Measurements from ENCODE around the gene ARID5B. TPM values are rescaled to one million over a fixed set of nuclear protein-coding genes. Genes with fewer than 3 reads are reported as not detected.
"Not testable (repeated sequence)": the region's sequence is repeated elsewhere in the genome, so short reads cannot be mapped to it uniquely, and the experiment has no call there.

ARID5B gene
- total RNA-seq, 2 experiments from 2014 or later = 71.1 to 73.9 TPM

- Mint-ChIP-seq H3K36me3 (ENCODE audit: low read depth) (peaks cover 70% of the 10 kb centered on the region), H3K9me3 (no peaks in the 10 kb centered on the region), H3K27ac (peak overlapping the region; percentile 1), H3K4me1 (peaks cover 91% of the 10 kb centered on the region), H3K27me3 (no peaks in the 10 kb centered on the region), H3K4me3 (no peak overlapping the region)
- no peak for DNase-seq
- POLR2A ChIA-PET = interaction anchor here (1.1 to 8.1 kb wide), 4 partner anchors 27 to 85 kb away, joined by 3 to 92 read pairs (median 36); partner anchors contain the start of gene ARID5B
- CTCF ChIA-PET = no interaction called here
Measured at GRCh38 chr10:61964949-61965702, 63.6 kb downstream of the ARID5B start.

- Mint-ChIP-seq H3K9me3 (no peaks in the 10 kb centered on the region), H3K27ac (peak overlapping the region; percentile 50), H3K27me3 (no peaks in the 10 kb centered on the region), H3K36me3 (ENCODE audit: low read depth) (peaks cover 76% of the 10 kb centered on the region), H3K4me3 (no peak overlapping the region), H3K4me1 (peaks cover 94% of the 10 kb centered on the region)
- POLR2A ChIA-PET = interaction anchor here (0.6 to 2.2 kb wide), 4 partner anchors 27 to 82 kb away, joined by 3 to 9 read pairs (median 4); no protein-coding TSS in a partner anchor
- no peak for DNase-seq
- CTCF ChIA-PET = interaction anchor here (1.7 kb wide), 1 partner anchor 69 kb away, joined by 3 read pairs; no protein-coding TSS in a partner anchor
Measured at GRCh38 chr10:61965703-61966395, 64.3 kb downstream of the ARID5B start.

GRCh38 chr10:61967298-61967697, 65.8 kb downstream of the ARID5B start:
- ChIA-PET CTCF (interaction anchor here (1.1 to 1.7 kb wide), 3 partner anchors 22 to 71 kb away, joined by 3 to 5 read pairs (median 3); no protein-coding TSS in a partner anchor), POLR2A (interaction anchor here (0.8 to 2.2 kb wide), 6 partner anchors 11 to 115 kb away, joined by 3 to 9 read pairs (median 4); no protein-coding TSS in a partner anchor)
- no peak for DNase-seq
- peaks cover 76% of the 10 kb centered on the region for H3K36me3 Mint-ChIP-seq (ENCODE audit: low read depth)
- H3K27ac Mint-ChIP-seq = no peak overlapping the region
- H3K9me3 Mint-ChIP-seq = no peaks in the 10 kb centered on the region
- H3K27me3 Mint-ChIP-seq = no peaks in the 10 kb centered on the region
- peaks cover 85% of the 10 kb centered on the region for H3K4me1 Mint-ChIP-seq
- H3K4me3 Mint-ChIP-seq = no peak overlapping the region

GRCh38 chr10:61970182-61971002, 68.9 kb downstream of the ARID5B start:
- POLR2A ChIA-PET = interaction anchor here (1.0 to 1.7 kb wide), 4 partner anchors 8 to 32 kb away, joined by 3 to 6 read pairs (median 4); no protein-coding TSS in a partner anchor
- H3K27ac Mint-ChIP-seq = peak overlapping the region; percentile 52
- DNase-seq = no peak
- no peak overlapping the region for H3K4me3 Mint-ChIP-seq
- peaks cover 69% of the 10 kb centered on the region for H3K4me1 Mint-ChIP-seq
- CTCF ChIA-PET = no interaction called here
- H3K36me3 Mint-ChIP-seq (ENCODE audit: low read depth) = peaks cover 68% of the 10 kb centered on the region
- no peaks in the 10 kb centered on the region for H3K9me3 Mint-ChIP-seq
- no peaks in the 10 kb centered on the region for H3K27me3 Mint-ChIP-seq

- H3K36me3 Mint-ChIP-seq (ENCODE audit: low read depth) = peaks cover 73% of the 10 kb centered on the region
Measured at GRCh38 chr10:61971003-61971325, 69.5 kb downstream of the ARID5B start.

DNA sequence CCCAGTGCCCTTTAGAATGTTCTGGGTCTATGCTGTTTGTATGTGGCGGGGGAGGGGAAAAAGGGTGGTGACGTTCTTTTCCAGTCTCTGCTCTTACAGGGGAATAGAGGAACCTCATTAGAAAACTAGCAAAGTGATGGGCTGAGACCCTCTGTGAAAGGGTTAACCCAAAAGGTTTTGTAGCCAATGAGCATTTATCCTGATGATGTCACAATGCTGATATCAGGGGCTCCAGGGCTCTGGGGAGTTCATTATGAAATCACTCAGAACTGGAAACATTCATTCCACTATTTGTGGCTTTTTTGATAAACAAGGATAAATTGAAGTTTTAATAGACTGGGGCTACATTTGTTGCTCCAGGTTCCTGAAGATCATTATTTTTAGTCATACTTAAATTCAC, 71.7 kb downstream of the ARID5B start:
- POLR2A ChIA-PET = interaction anchor here (0.9 to 1.6 kb wide), 3 partner anchors 9 to 20 kb away, joined by 3 to 4 read pairs (median 4); no protein-coding TSS in a partner anchor
- CTCF ChIA-PET = no interaction called here
- Mint-ChIP-seq H3K36me3 (ENCODE audit: low read depth) (peaks cover 72% of the 10 kb centered on the region), H3K27ac (no peak overlapping the region), H3K9me3 (peaks cover 10% of the 10 kb centered on the region), H3K4me3 (no peak overlapping the region), H3K4me1 (peaks cover 55% of the 10 kb centered on the region), H3K27me3 (no peaks in the 10 kb centered on the region)
- no peak for DNase-seq

More at GRCh38 chr10:61971003-61971325, 69.5 kb downstream of the ARID5B start:
- ChIA-PET CTCF (no interaction called here), POLR2A (interaction anchor here (0.8 to 1.7 kb wide), 4 partner anchors 9 to 32 kb away, joined by 3 to 6 read pairs (median 4); no protein-coding TSS in a partner anchor)
- Mint-ChIP-seq H3K27ac (peak overlapping the region; percentile 52), H3K9me3 (no peaks in the 10 kb centered on the region), H3K27me3 (no peaks in the 10 kb centered on the region), H3K4me1 (peaks cover 64% of the 10 kb centered on the region), H3K4me3 (no peak overlapping the region)
- DNase-seq = no peak

GRCh38 chr10:61973906-61974305, 72.4 kb downstream of the ARID5B start:
- H3K36me3 Mint-ChIP-seq (ENCODE audit: low read depth) = peaks cover 72% of the 10 kb centered on the region
- CTCF ChIA-PET = no interaction called here

DNA sequence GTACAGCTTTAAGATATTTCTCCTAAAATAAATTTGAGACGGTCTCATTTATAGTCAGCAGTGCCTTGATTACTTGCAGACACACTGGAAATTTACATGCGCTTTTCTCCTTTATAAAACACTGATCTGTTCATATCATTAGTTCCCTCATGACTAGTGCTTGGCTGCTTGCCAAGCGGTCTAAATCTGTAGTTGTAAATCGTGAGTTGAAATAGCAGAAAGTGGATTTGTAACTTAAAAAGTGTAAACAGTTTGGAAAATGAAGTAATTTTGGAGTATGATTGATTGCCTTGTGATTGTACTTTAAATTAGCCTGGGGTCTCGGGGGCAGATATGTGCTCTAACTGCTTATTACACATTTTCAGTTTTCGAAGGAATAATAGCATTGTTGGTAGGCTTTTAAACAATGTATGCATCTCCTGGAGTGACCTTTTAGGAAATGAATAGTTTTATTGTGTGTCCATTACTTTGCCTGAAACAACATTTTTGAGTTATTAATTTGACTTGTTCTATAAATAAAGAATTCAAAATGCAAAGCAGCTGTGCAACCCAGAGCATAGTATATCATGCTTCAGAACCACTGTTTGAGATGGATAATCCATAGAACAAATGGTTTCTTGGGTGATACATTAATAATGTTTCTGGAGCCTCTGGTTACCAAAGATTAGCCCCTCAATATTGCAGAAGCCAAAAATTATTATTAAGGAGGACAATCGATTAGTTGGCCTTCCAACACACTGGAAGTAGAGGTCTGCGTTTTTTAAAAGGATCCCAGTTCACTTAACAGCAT, 73.3 kb downstream of the ARID5B start:
- peaks cover 71% of the 10 kb centered on the region for H3K36me3 Mint-ChIP-seq (ENCODE audit: low read depth)
- POLR2A ChIA-PET = interaction anchor here (1.6 to 1.9 kb wide), 3 partner anchors 13 to 72 kb away, joined by 4 to 11 read pairs (median 8); no protein-coding TSS in a partner anchor
- H3K9me3 Mint-ChIP-seq = peaks cover 10% of the 10 kb centered on the region

More at GRCh38 chr10:61973906-61974305, 72.4 kb downstream of the ARID5B start:
- H3K9me3 Mint-ChIP-seq = peaks cover 10% of the 10 kb centered on the region
- no peak overlapping the region for H3K27ac Mint-ChIP-seq
- POLR2A ChIA-PET = interaction anchor here (0.9 to 1.6 kb wide), 3 partner anchors 10 to 19 kb away, joined by 3 to 4 read pairs (median 4); no protein-coding TSS in a partner anchor
- no peaks in the 10 kb centered on the region for H3K27me3 Mint-ChIP-seq
- no peak overlapping the region for H3K4me3 Mint-ChIP-seq
- no peak for DNase-seq
- peaks cover 52% of the 10 kb centered on the region for H3K4me1 Mint-ChIP-seq

DNA sequence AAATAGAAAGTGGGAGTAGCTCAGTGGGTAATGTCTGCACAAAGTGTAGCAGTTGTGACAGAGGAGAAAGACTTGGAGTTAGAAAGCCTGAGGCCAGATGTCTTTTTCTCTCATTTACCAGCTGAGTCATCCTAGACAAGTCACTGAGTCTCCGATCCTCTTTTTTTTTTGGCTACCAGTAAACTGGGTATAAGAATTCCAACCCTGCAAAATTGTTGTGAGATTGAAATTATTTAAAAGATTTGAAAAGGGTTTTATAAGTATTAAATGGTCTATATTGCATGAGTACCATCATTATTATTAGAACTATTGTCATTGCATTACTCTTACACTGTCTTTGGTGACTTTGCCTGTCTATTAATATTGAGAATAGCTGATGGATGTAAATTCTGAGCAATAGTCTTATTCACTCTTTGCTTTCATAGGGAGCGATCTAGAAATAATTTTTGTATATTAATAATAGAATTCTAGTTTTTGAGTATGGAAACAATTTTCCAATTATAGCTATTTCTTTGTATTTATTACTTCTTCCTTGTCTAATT, 74.0 kb downstream of the ARID5B start:
- no peaks in the 10 kb centered on the region for H3K27me3 Mint-ChIP-seq
- H3K9me3 Mint-ChIP-seq = peaks cover 10% of the 10 kb centered on the region
- ChIA-PET POLR2A (interaction anchor here (1.8 to 1.9 kb wide), 2 partner anchors 12 to 73 kb away, joined by 8 to 11 read pairs; no protein-coding TSS in a partner anchor), CTCF (no interaction called here)
- no peak overlapping the region for H3K27ac Mint-ChIP-seq
- peaks cover 70% of the 10 kb centered on the region for H3K36me3 Mint-ChIP-seq (ENCODE audit: low read depth)
- DNase-seq = no peak
- H3K4me1 Mint-ChIP-seq = peaks cover 38% of the 10 kb centered on the region
- H3K4me3 Mint-ChIP-seq = no peak overlapping the region

More for the DNA sequence above, 73.3 kb downstream of the ARID5B start:
- no peak overlapping the region for H3K27ac Mint-ChIP-seq
- H3K4me1 Mint-ChIP-seq = peaks cover 44% of the 10 kb centered on the region
- DNase-seq = no peak
- H3K27me3 Mint-ChIP-seq = no peaks in the 10 kb centered on the region
- H3K4me3 Mint-ChIP-seq = no peak overlapping the region
- CTCF ChIA-PET = no interaction called here

GRCh38 chr10:61976951-61977721, 75.6 kb downstream of the ARID5B start:
- CTCF ChIA-PET, H3K9me3 Mint-ChIP-seq, H3K27me3 Mint-ChIP-seq, POLR2A ChIA-PET, DNase-seq, H3K27ac Mint-ChIP-seq, H3K4me3 Mint-ChIP-seq: not testable (repeated sequence)
- peaks cover 41% of the 10 kb centered on the region for H3K4me1 Mint-ChIP-seq
- H3K36me3 Mint-ChIP-seq (ENCODE audit: low read depth) = peaks cover 75% of the 10 kb centered on the region

GRCh38 chr10:61978965-61979364, 77.5 kb downstream of the ARID5B start:
- CTCF ChIA-PET = interaction anchor here (0.9 kb wide), 1 partner anchor 9 kb away, joined by 3 read pairs; no protein-coding TSS in a partner anchor
- DNase-seq = no peak
- H3K27ac Mint-ChIP-seq = no peak overlapping the region
- H3K9me3 Mint-ChIP-seq = peaks cover 10% of the 10 kb centered on the region
- POLR2A ChIA-PET = interaction anchor here (1.8 kb wide), 1 partner anchor 12 kb away, joined by 4 read pairs; no protein-coding TSS in a partner anchor
- H3K36me3 Mint-ChIP-seq (ENCODE audit: low read depth) = peaks cover 75% of the 10 kb centered on the region
- H3K4me1 Mint-ChIP-seq = peaks cover 35% of the 10 kb centered on the region
- no peaks in the 10 kb centered on the region for H3K27me3 Mint-ChIP-seq
- no peak overlapping the region for H3K4me3 Mint-ChIP-seq

All from activated CD4-positive, alpha-beta memory T cell treated with anti-CD3 and anti-CD28 coated beads, Interleukin-2, amount 10 ng/mL, durations not matched to agents 7 days and 5 days (primary cell).